Measurements from ENCODE around the gene WWOX. TPM values are rescaled to one million over a fixed set of nuclear protein-coding genes. Genes with fewer than 3 reads are reported as not detected.

Gene WWOX
- total and polyA plus RNA-seq, 2 donors (not counting 1 experiment from before 2014, with no cell fraction given): 10.5 to 42.3 TPM

GRCh38 chr16:78209951-78210661 is 110.7 kb downstream of the WWOX start:
- intact Hi-C loops (cut with micrococcal nuclease): no loop called here
- H3K4me3 ChIP-seq (ENCODE audit: control extremely low read depth in 1 of 5, extremely low read depth in 1 of 5, insufficient read depth in 1 of 5, low read depth in 2 of 5, low read length in 4 of 5): no peak overlapping the region
- no peaks in the 10 kb centered on the region for H4K20me1 ChIP-seq (ENCODE audit: control insufficient read depth, insufficient read depth, low read length, poor library complexity, severe bottlenecking)
- no peak overlapping the region for H3K27ac Mint-ChIP-seq
- peaks cover 6% of the 10 kb centered on the region for H3K4me1 Mint-ChIP-seq
- no peaks in the 10 kb centered on the region for H3K4me1 ChIP-seq (ENCODE audit: control insufficient read depth in 2 of 2, insufficient read depth in 2 of 2, low read length in 2 of 2)
- peaks cover 0 to 4% (median 0%) of the 10 kb centered on the region in 3 donors for H3K9me3 ChIP-seq (ENCODE audit: control extremely low read depth in 1 of 3, control insufficient read depth in 2 of 3, insufficient read depth in 1 of 3, low read length in 2 of 3)
- ChIA-PET CTCF (no interaction called here), POLR2A (no interaction called here)
- no peak overlapping the region for H3K9ac ChIP-seq (ENCODE audit: low read length)
- TF ChIP-seq CTCF (IDR thresholded peaks at IDR 0.05): no peak
- no peak for TF ChIP-seq EZH2 (IDR thresholded peaks at IDR 0.05; ENCODE audit: borderline replicate concordance, insufficient read depth, low read depth, low read length, poor library complexity, severe bottlenecking)
- H3K27ac ChIP-seq (ENCODE audit: low read length in 2 of 2): no peak overlapping the region
- DNase-seq: no peak
- no peak overlapping the region for H3K4me2 ChIP-seq (replicated peaks; ENCODE audit: low read depth, low read length, poor library complexity, severe bottlenecking)
- no peak for ATAC-seq (ENCODE audit: low read depth)
- H3K79me2 ChIP-seq (ENCODE audit: control insufficient read depth, insufficient read depth, low read length): no peaks in the 10 kb centered on the region
- H2AFZ ChIP-seq (ENCODE audit: insufficient read depth, low read depth, low read length, poor library complexity, severe bottlenecking): no peak overlapping the region
- H3K27me3 Mint-ChIP-seq: no peaks in the 10 kb centered on the region
- 94% methylated on average over 5 of the region's 10 CpGs for WGBS (ENCODE audit: insufficient coverage)
- H3K36me3 ChIP-seq (replicated peaks in 1 of 2; ENCODE audit: control extremely low read depth in 1 of 2, control insufficient read depth in 1 of 2, extremely low read depth in 1 of 2, insufficient read depth in 2 of 2, low read length in 1 of 2): no peaks in the 10 kb centered on the region
- H3K9me3 Mint-ChIP-seq (ENCODE audit: insufficient read depth): no peaks in the 10 kb centered on the region
- H3K27me3 ChIP-seq (replicated peaks in 1 of 4; ENCODE audit: control extremely low read depth in 1 of 4, control insufficient read depth in 3 of 4, insufficient read depth in 4 of 4, low read length in 3 of 4): no peaks in the 10 kb centered on the region
- H3K4me3 Mint-ChIP-seq: no peak overlapping the region

- Histone ChIP-seq H3K4me1 (ENCODE audit: control insufficient read depth in 2 of 2, insufficient read depth in 2 of 2, low read length in 2 of 2) (no peaks in the 10 kb centered on the region), H4K20me1 (ENCODE audit: control insufficient read depth, insufficient read depth, low read length, poor library complexity, severe bottlenecking) (no peaks in the 10 kb centered on the region), H3K27me3 (replicated peaks in 1 of 4; ENCODE audit: control extremely low read depth in 1 of 4, control insufficient read depth in 3 of 4, insufficient read depth in 4 of 4, low read length in 3 of 4) (no peaks in the 10 kb centered on the region), H3K79me2 (ENCODE audit: control insufficient read depth, insufficient read depth, low read length) (no peaks in the 10 kb centered on the region), H3K9me3 (ENCODE audit: control extremely low read depth in 1 of 3, control insufficient read depth in 2 of 3, insufficient read depth in 1 of 3, low read length in 2 of 3) (peaks cover 0 to 13% (median 0%) of the 10 kb centered on the region in 3 donors), H2AFZ (ENCODE audit: insufficient read depth, low read depth, low read length, poor library complexity, severe bottlenecking) (no peak overlapping the region), H3K4me3 (ENCODE audit: control extremely low read depth in 1 of 5, extremely low read depth in 1 of 5, insufficient read depth in 1 of 5, low read depth in 2 of 5, low read length in 4 of 5) (no peak overlapping the region), H3K36me3 (replicated peaks in 1 of 2; ENCODE audit: control extremely low read depth in 1 of 2, control insufficient read depth in 1 of 2, extremely low read depth in 1 of 2, insufficient read depth in 2 of 2, low read length in 1 of 2) (no peaks in the 10 kb centered on the region), H3K27ac (ENCODE audit: low read length in 2 of 2) (no peak overlapping the region), H3K9ac (ENCODE audit: low read length) (no peak overlapping the region), H3K4me2 (replicated peaks; ENCODE audit: low read depth, low read length, poor library complexity, severe bottlenecking) (no peak overlapping the region)
- Mint-ChIP-seq H3K27me3 (no peaks in the 10 kb centered on the region), H3K4me3 (no peak overlapping the region), H3K9me3 (ENCODE audit: insufficient read depth) (no peaks in the 10 kb centered on the region), H3K4me1 (peaks cover 9% of the 10 kb centered on the region), H3K27ac (no peak overlapping the region)
- WGBS (ENCODE audit: insufficient coverage): 95% methylated on average over 7 of the region's 7 CpGs
- ATAC-seq (ENCODE audit: low read depth) (no peak), DNase-seq (no peak)
- CTCF ChIA-PET: no interaction called here
- no peak for TF ChIP-seq CTCF (IDR thresholded peaks at IDR 0.05)
- no peak for TF ChIP-seq EZH2 (IDR thresholded peaks at IDR 0.05; ENCODE audit: borderline replicate concordance, insufficient read depth, low read depth, low read length, poor library complexity, severe bottlenecking)
- POLR2A ChIA-PET: no interaction called here
- intact Hi-C loops (cut with micrococcal nuclease): no loop called here
These were observed 111.7 kb downstream of the WWOX start for GRCh38 chr16:78211020-78211599.
